ENCODE data around the gene COMTD1.
A peak's percentile ranks its signal among the peaks of the same experiment; 100 is the strongest.
"Not testable (repeated sequence)": the region's sequence is repeated elsewhere in the genome, so short reads cannot be mapped to it uniquely, and the experiment has no call there.

The COMTD1 gene

GRCh38 chr10:75226095-75226494 is 9.7 kb downstream of the COMTD1 start:
- ChIA-PET POLR2A (no interaction called here), CTCF (interaction anchor here (1.2 to 7.1 kb wide), 3 partner anchors 9 to 38 kb away, joined by 3 to 70 read pairs (median 7); partner anchors contain the start of gene COMTD1)
- Histone ChIP-seq H3K4me3 (ENCODE audit: control insufficient read depth in 1 of 7, extremely low read depth in 1 of 7, insufficient read depth in 4 of 7, low read depth in 2 of 7, low read length in 6 of 7) (no peak overlapping the region), H3K9me3 (ENCODE audit: control extremely low read depth in 1 of 5, control insufficient read depth in 4 of 5, insufficient read depth in 2 of 5, low read depth in 1 of 5, low read length in 4 of 5) (no peaks in the 10 kb centered on the region), H3K27me3 (replicated peaks in 2 of 5; ENCODE audit: control insufficient read depth in 4 of 5, insufficient read depth in 5 of 5, low read length in 4 of 5) (no peaks in the 10 kb centered on the region), H3K4me1 (ENCODE audit: control extremely low read depth in 1 of 4, control insufficient read depth in 4 of 4, insufficient read depth in 4 of 4, low read length in 3 of 4) (no peaks in the 10 kb centered on the region), H3K36me3 (ENCODE audit: control insufficient read depth in 4 of 4, insufficient read depth in 4 of 4, low read length in 3 of 4) (peaks cover 12 to 83% (median 67%) of the 10 kb centered on the region in 4 experiments), H3K27ac (ENCODE audit: insufficient read depth in 1 of 2, low read depth in 1 of 2, low read length in 2 of 2, poor library complexity in 1 of 2, severe bottlenecking in 2 of 2) (peak overlapping the region in 1 of 2 experiments; percentile 21)
- no peak for DNase-seq
- no CpG with 5 or more reads among the region's 2 CpGs for WGBS (ENCODE audit: insufficient coverage)

- Histone ChIP-seq H3K27ac (ENCODE audit: insufficient read depth in 1 of 2, low read depth in 1 of 2, low read length in 2 of 2, poor library complexity in 1 of 2, severe bottlenecking in 2 of 2) (peak overlapping the region in 1 of 2 experiments; percentile 16), H3K4me3 (ENCODE audit: control insufficient read depth in 1 of 7, extremely low read depth in 1 of 7, insufficient read depth in 4 of 7, low read depth in 2 of 7, low read length in 6 of 7) (no peak overlapping the region), H3K9me3 (ENCODE audit: control extremely low read depth in 1 of 5, control insufficient read depth in 4 of 5, insufficient read depth in 2 of 5, low read depth in 1 of 5, low read length in 4 of 5) (no peaks in the 10 kb centered on the region), H3K27me3 (replicated peaks in 2 of 5; ENCODE audit: control insufficient read depth in 4 of 5, insufficient read depth in 5 of 5, low read length in 4 of 5) (no peaks in the 10 kb centered on the region), H3K36me3 (ENCODE audit: control insufficient read depth in 4 of 4, insufficient read depth in 4 of 4, low read length in 3 of 4) (peaks cover 16 to 88% (median 66%) of the 10 kb centered on the region in 4 experiments), H3K4me1 (ENCODE audit: control extremely low read depth in 1 of 4, control insufficient read depth in 4 of 4, insufficient read depth in 4 of 4, low read length in 3 of 4) (no peaks in the 10 kb centered on the region)
- ChIA-PET CTCF (interaction anchor here (0.8 to 1.3 kb wide), 4 partner anchors 12 to 37 kb away, joined by 3 to 4 read pairs (median 3); partner anchors contain the start of genes COMTD1 and VDAC2), POLR2A (interaction anchor here (0.5 kb wide), 1 partner anchor 14 kb away, joined by 4 read pairs; no protein-coding TSS in a partner anchor)
- WGBS (ENCODE audit: insufficient coverage) = 100% methylated on average over 1 of the region's 2 CpGs
- no peak for DNase-seq
These were observed 12.2 kb downstream of the COMTD1 start for GRCh38 chr10:75223507-75223906.

GRCh38 chr10:75221492-75221891 is 14.3 kb downstream of the COMTD1 start:
- DNase-seq; H3K9me3 ChIP-seq (ENCODE audit: control extremely low read depth in 1 of 5, control insufficient read depth in 4 of 5, insufficient read depth in 2 of 5, low read depth in 1 of 5, low read length in 4 of 5); H3K4me3 ChIP-seq (ENCODE audit: control insufficient read depth in 1 of 7, extremely low read depth in 1 of 7, insufficient read depth in 4 of 7, low read depth in 2 of 7, low read length in 6 of 7); H3K27me3 ChIP-seq (replicated peaks in 2 of 5; ENCODE audit: control insufficient read depth in 4 of 5, insufficient read depth in 5 of 5, low read length in 4 of 5); POLR2A ChIA-PET; H3K4me1 ChIP-seq (ENCODE audit: control extremely low read depth in 1 of 4, control insufficient read depth in 4 of 4, insufficient read depth in 4 of 4, low read length in 3 of 4): not testable (repeated sequence)
- Histone ChIP-seq H3K36me3 (ENCODE audit: control insufficient read depth in 4 of 4, insufficient read depth in 4 of 4, low read length in 3 of 4) (peaks cover 27 to 94% (median 72%) of the 10 kb centered on the region in 4 experiments), H3K27ac (ENCODE audit: insufficient read depth in 1 of 2, low read depth in 1 of 2, low read length in 2 of 2, poor library complexity in 1 of 2, severe bottlenecking in 2 of 2) (peak overlapping the region in 1 of 2 experiments; percentile 34)
- WGBS (ENCODE audit: insufficient coverage) = no CpG with 5 or more reads among the region's 8 CpGs
- CTCF ChIA-PET = interaction anchor here (2.0 kb wide), 1 partner anchor 11 kb away, joined by 5 read pairs; the partner anchor contains the start of gene VDAC2

- no peak overlapping the region for H3K27ac ChIP-seq (ENCODE audit: insufficient read depth in 1 of 2, low read depth in 1 of 2, low read length in 2 of 2, poor library complexity in 1 of 2, severe bottlenecking in 2 of 2)
- peaks cover 34 to 96% (median 70%) of the 10 kb centered on the region in 4 experiments for H3K36me3 ChIP-seq (ENCODE audit: control insufficient read depth in 4 of 4, insufficient read depth in 4 of 4, low read length in 3 of 4)
- no peaks in the 10 kb centered on the region for H3K9me3 ChIP-seq (ENCODE audit: control extremely low read depth in 1 of 5, control insufficient read depth in 4 of 5, insufficient read depth in 2 of 5, low read depth in 1 of 5, low read length in 4 of 5)
- no peaks in the 10 kb centered on the region for H3K27me3 ChIP-seq (replicated peaks in 2 of 5; ENCODE audit: control insufficient read depth in 4 of 5, insufficient read depth in 5 of 5, low read length in 4 of 5)
- CTCF ChIA-PET = interaction anchor here (7.1 kb wide), 1 partner anchor 8 kb away, joined by 70 read pairs; no protein-coding TSS in a partner anchor
- no peak for DNase-seq
- WGBS (ENCODE audit: insufficient coverage) = 100% methylated on average over 3 of the region's 4 CpGs
- H3K4me1 ChIP-seq (ENCODE audit: control extremely low read depth in 1 of 4, control insufficient read depth in 4 of 4, insufficient read depth in 4 of 4, low read length in 3 of 4) = no peaks in the 10 kb centered on the region
- no peak overlapping the region for H3K4me3 ChIP-seq (ENCODE audit: control insufficient read depth in 1 of 7, extremely low read depth in 1 of 7, insufficient read depth in 4 of 7, low read depth in 2 of 7, low read length in 6 of 7)
- POLR2A ChIA-PET = interaction anchor here (1.3 kb wide), 1 partner anchor 10 kb away, joined by 3 read pairs; the partner anchor contains the start of gene VDAC2
These were observed 15.5 kb downstream of the COMTD1 start for GRCh38 chr10:75220274-75220673.

GRCh38 chr10:75212343-75212742 is 23.4 kb downstream of the COMTD1 start:
- POLR2A ChIA-PET = interaction anchor here (0.7 to 1.1 kb wide), 2 partner anchors 18 to 35 kb away, joined by 3 to 5 read pairs; no protein-coding TSS in a partner anchor
- H3K27me3 ChIP-seq (replicated peaks in 2 of 5; ENCODE audit: control insufficient read depth in 4 of 5, insufficient read depth in 5 of 5, low read length in 4 of 5) = no peaks in the 10 kb centered on the region
- peak overlapping the region in 4 of 7 experiments; percentile 17 to 98 (median 95) for H3K4me3 ChIP-seq (ENCODE audit: control insufficient read depth in 1 of 7, extremely low read depth in 1 of 7, insufficient read depth in 4 of 7, low read depth in 2 of 7, low read length in 6 of 7)
- H3K36me3 ChIP-seq (ENCODE audit: control insufficient read depth in 4 of 4, insufficient read depth in 4 of 4, low read length in 3 of 4) = peaks cover 9 to 42% (median 29%) of the 10 kb centered on the region in 4 experiments
- H3K4me1 ChIP-seq (ENCODE audit: control extremely low read depth in 1 of 4, control insufficient read depth in 4 of 4, insufficient read depth in 4 of 4, low read length in 3 of 4) = peaks cover 8 to 23% (median 17%) of the 10 kb centered on the region in 4 experiments
- peak overlapping the region; percentile 93 to 95 for H3K27ac ChIP-seq (ENCODE audit: insufficient read depth in 1 of 2, low read depth in 1 of 2, low read length in 2 of 2, poor library complexity in 1 of 2, severe bottlenecking in 2 of 2)
- H3K9me3 ChIP-seq (ENCODE audit: control extremely low read depth in 1 of 5, control insufficient read depth in 4 of 5, insufficient read depth in 2 of 5, low read depth in 1 of 5, low read length in 4 of 5) = no peaks in the 10 kb centered on the region
- no peak for DNase-seq
- 100% methylated on average over 4 of the region's 6 CpGs for WGBS (ENCODE audit: insufficient coverage)
- CTCF ChIA-PET = interaction anchor here (0.6 to 3.4 kb wide), 5 partner anchors 18 to 59 kb away, joined by 3 to 21 read pairs (median 8); partner anchors contain the start of gene COMTD1

GRCh38 chr10:75211007-75211691 is 24.6 kb downstream of the COMTD1 start:
- peaks cover 8 to 23% (median 17%) of the 10 kb centered on the region in 4 experiments for H3K4me1 ChIP-seq (ENCODE audit: control extremely low read depth in 1 of 4, control insufficient read depth in 4 of 4, insufficient read depth in 4 of 4, low read length in 3 of 4)
- CTCF ChIA-PET = interaction anchor here (0.6 to 3.4 kb wide), 10 partner anchors 11 to 95 kb away, joined by 3 to 21 read pairs (median 6); partner anchors contain the start of gene COMTD1
- POLR2A ChIA-PET = interaction anchor here (0.6 to 2.1 kb wide), 7 partner anchors 9 to 1715 kb away, joined by 3 to 8 read pairs (median 4); partner anchors contain the start of genes PPP3CB and SAMD8
- DNase-seq = peak in 2 of 3 donors; percentile 46 to 55
- H3K27ac ChIP-seq (ENCODE audit: insufficient read depth in 1 of 2, low read depth in 1 of 2, low read length in 2 of 2, poor library complexity in 1 of 2, severe bottlenecking in 2 of 2) = peak overlapping the region; percentile 93 to 95
- H3K36me3 ChIP-seq (ENCODE audit: control insufficient read depth in 4 of 4, insufficient read depth in 4 of 4, low read length in 3 of 4) = peaks cover 3 to 30% (median 18%) of the 10 kb centered on the region in 4 experiments
- peak overlapping the region; percentile 89 to 98 (median 96) for H3K4me3 ChIP-seq (ENCODE audit: control insufficient read depth in 1 of 7, extremely low read depth in 1 of 7, insufficient read depth in 4 of 7, low read depth in 2 of 7, low read length in 6 of 7)
- no peaks in the 10 kb centered on the region for H3K9me3 ChIP-seq (ENCODE audit: control extremely low read depth in 1 of 5, control insufficient read depth in 4 of 5, insufficient read depth in 2 of 5, low read depth in 1 of 5, low read length in 4 of 5)
- H3K27me3 ChIP-seq (replicated peaks in 2 of 5; ENCODE audit: control insufficient read depth in 4 of 5, insufficient read depth in 5 of 5, low read length in 4 of 5) = no peaks in the 10 kb centered on the region
- WGBS (ENCODE audit: insufficient coverage) = 0% methylated on average over 21 of the region's 38 CpGs
